Testis (tissue), 3 donors: ENCODE measurements around the gene NRXN3. TPM values are rescaled to one million over a fixed set of nuclear protein-coding genes. Genes with fewer than 3 reads are reported as not detected.

Source experiments
- DNase-seq: peaks from one replicate; pipeline ENCODE4 v3.0.0-alpha.2; 2019
- H3K27ac ChIP-seq, 2 donors: fragments of 200-600 bp; sonication (generic); one replicate each; pipeline ENCODE4 v1.5.1; 2019
- H3K27me3 ChIP-seq: fragments of 200-600 bp; sonication (generic); one replicate; pipeline ENCODE4 v1.5.1; 2019
- H3K36me3 ChIP-seq: fragments of 200-600 bp; sonication (generic); one replicate; pipeline ENCODE4 v1.5.1; 2017; ENCODE audit warnings: low read depth; ENCODE audit errors: missing control alignments
- H3K4me1 ChIP-seq: fragments of 200-600 bp; sonication (generic); one replicate; pipeline ENCODE4 v1.5.1; 2019
- H3K4me3 ChIP-seq, 2 donors: fragments of 200-600 bp; sonication (generic); one replicate each; pipeline ENCODE4 v1.5.1; 2017 to 2019
- H3K9me3 ChIP-seq: fragments of 200-600 bp; sonication (generic); one replicate; pipeline ENCODE4 v1.5.1; 2017
- POLR2A ChIP-seq: fragments of 450-650 bp; IDR thresholded peaks from one replicate; pipeline ENCODE4 v1.6.1; 2017; ENCODE audit warnings: antibody characterized with exemption, mild to moderate bottlenecking, moderate library complexity
- WGBS, 2 donors: methylation state at CpG; one replicate each; pipeline ENCODE4 v1.1.5; 2018; 5-methylcytosine and 5-hydroxymethylcytosine counted together
- intact Hi-C: fragments of 100-400 bp; cut with DNase I; formaldehyde crosslinking; loops from one replicate; pipeline ENCODE4 v1.15.1; 2023; ENCODE audit warnings: low total_unique reads
- polyA plus RNA-seq: library from polyadenylated mRNA; stranded (reverse); fragments of 350-450 nt; fragmentation: Illumina TruSeq; extraction: RNeasy Lipid Tissue Mini Kit (QIAGEN cat#74804); gene quantifications from one replicate; pipeline ENCODE4 v1.2.3, GENCODE V29; 2014; ENCODE audit warnings: low read depth, low replicate concordance; ENCODE audit not compliant: insufficient read depth
- total RNA-seq, 2 donors: library from RNA; depleted of rRNA; stranded (reverse); fragments of >200 nt; gene quantifications; one replicate each; pipeline ENCODE4 v1.2.3, GENCODE V29; 2016
- TF ChIP-seq, protein P1 (sequence below), 3 experiments: fragments of 450-650 bp in 2 of 3; fragments of 200-600 bp in 1 of 3; sonication (generic) in 1 of 3; IDR thresholded peaks; one replicate each; pipeline ENCODE4 v1.5.1; 2016 to 2019; ENCODE audit warnings: antibody characterized with exemption in 3 of 3, mild to moderate bottlenecking in 2 of 3, moderate library complexity in 1 of 3

The NRXN3 gene
- total and polyA plus RNA-seq, 3 donors from 2014 or later, result 3.5 to 8.0 (median 3.9) TPM

DNA sequence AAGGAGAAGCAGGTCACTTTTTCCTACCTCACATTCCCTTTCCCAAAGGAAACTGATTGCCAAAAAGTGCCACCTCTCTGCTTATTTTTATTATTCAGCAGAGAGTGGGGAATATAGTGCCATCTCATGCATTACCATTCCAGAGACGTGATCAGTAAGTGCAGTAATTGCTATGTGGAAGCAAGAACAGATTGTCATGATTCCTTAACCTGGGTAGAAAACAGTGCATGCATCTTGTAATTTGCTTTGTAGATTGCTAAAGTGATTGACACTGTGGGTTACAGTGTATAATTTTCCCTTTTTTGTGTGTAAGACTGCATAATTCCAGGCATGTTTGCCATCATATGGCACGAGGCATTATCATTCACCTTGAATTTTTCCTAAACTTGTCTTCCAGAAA lies 1708.6 kb downstream of the NRXN3 start:
- Histone ChIP-seq H3K27me3 (no peaks in the 10 kb centered on the region), H3K9me3 (no peaks in the 10 kb centered on the region), H3K4me3 (no peak overlapping the region), H3K4me1 (no peaks in the 10 kb centered on the region), H3K36me3 (no peaks in the 10 kb centered on the region), H3K27ac (no peak overlapping the region)
- no peak for DNase-seq
- TF ChIP-seq POLR2A, result no peak
- TF ChIP-seq, protein P1, sequence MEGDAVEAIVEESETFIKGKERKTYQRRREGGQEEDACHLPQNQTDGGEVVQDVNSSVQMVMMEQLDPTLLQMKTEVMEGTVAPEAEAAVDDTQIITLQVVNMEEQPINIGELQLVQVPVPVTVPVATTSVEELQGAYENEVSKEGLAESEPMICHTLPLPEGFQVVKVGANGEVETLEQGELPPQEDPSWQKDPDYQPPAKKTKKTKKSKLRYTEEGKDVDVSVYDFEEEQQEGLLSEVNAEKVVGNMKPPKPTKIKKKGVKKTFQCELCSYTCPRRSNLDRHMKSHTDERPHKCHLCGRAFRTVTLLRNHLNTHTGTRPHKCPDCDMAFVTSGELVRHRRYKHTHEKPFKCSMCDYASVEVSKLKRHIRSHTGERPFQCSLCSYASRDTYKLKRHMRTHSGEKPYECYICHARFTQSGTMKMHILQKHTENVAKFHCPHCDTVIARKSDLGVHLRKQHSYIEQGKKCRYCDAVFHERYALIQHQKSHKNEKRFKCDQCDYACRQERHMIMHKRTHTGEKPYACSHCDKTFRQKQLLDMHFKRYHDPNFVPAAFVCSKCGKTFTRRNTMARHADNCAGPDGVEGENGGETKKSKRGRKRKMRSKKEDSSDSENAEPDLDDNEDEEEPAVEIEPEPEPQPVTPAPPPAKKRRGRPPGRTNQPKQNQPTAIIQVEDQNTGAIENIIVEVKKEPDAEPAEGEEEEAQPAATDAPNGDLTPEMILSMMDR (IDR thresholded peaks at IDR 0.05), result no peak
- intact Hi-C loops, result no loop called here
- 80 to 90% methylated on average over 2 of the region's 2 CpGs for WGBS, 2 donors

DNA sequence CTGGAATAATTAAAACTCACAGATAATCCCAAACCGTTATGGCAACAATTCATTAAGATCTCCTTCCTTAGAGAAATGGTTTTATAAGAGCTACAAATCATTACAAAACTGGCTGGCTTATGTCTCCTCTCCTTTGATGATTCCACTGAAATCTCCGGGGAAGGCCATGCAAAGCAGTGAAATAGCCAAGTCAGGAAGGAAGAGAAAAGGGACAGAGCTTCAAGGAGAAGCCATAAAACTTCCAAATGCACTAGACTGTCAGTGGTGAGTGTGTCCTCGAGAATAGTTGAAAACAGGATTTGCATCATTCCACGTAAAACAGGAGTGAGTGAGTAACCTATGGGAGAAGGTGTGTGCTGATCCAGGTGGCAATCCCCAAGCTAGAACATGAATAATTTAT lies 1711.1 kb downstream of the NRXN3 start:
- intact Hi-C loops, result no loop called here
- 38 to 47% methylated on average over 4 of the region's 4 CpGs for WGBS, 2 donors
- Histone ChIP-seq H3K4me1 (no peaks in the 10 kb centered on the region), H3K27ac (no peak overlapping the region), H3K27me3 (no peaks in the 10 kb centered on the region), H3K9me3 (no peaks in the 10 kb centered on the region), H3K36me3 (no peaks in the 10 kb centered on the region), H3K4me3 (no peak overlapping the region)
- TF ChIP-seq POLR2A, result no peak
- TF ChIP-seq, protein P1 (IDR thresholded peaks at IDR 0.05), result no peak
- DNase-seq, result no peak

DNA sequence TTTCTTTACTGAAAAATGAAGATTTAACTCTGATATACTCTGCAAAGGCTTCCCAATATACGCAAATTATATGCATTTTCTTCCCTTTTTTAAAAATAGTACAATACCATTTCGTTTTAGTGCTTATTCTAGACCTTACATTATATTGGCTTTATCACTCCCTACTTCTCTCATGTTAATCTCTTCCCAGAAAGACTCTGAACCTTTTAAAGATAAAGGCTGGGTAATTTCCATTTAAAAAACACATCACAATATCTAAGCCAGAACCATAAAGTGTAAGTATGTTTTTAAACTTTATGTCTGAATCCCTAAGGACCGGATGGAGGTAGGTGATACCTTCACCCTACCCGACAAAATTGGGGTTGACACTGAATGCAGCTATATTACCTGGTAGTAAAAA lies 1720.4 kb downstream of the NRXN3 start:
- no peaks in the 10 kb centered on the region for H3K9me3 ChIP-seq
- 82 to 83% methylated on average over 4 of the region's 4 CpGs for WGBS, 2 donors

DNA sequence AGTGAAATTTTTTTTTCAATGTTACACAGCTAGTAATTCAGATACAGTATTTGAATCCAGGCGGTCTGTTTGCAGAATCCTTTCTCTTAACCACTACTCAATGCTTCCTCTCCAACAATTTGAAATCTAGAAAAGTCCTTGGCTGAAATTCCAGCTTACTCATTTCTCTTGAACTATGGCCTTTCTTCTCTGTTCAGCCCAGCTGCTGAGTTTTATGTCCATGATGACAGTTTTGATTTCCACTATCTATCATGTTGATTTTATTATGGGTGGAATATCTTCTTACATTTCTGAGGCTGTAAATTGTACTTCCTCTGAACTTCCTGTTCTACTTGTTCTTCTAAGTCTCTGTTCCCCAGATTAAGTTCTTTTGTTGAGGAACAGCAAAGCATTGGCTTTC lies 1725.8 kb downstream of the NRXN3 start:
- 77 to 94% methylated on average over 1 of the region's 1 CpG for WGBS, 2 donors
- H3K27ac ChIP-seq, result no peak overlapping the region
- no peak overlapping the region for H3K4me3 ChIP-seq
- no peaks in the 10 kb centered on the region for H3K9me3 ChIP-seq
- no peaks in the 10 kb centered on the region for H3K27me3 ChIP-seq
- no peaks in the 10 kb centered on the region for H3K36me3 ChIP-seq
- no peak for DNase-seq
- TF ChIP-seq, protein P1 (IDR thresholded peaks at IDR 0.05), result no peak
- TF ChIP-seq POLR2A, result no peak
- no peaks in the 10 kb centered on the region for H3K4me1 ChIP-seq
- intact Hi-C loops, result no loop called here

More for the DNA sequence above, 1720.4 kb downstream of the NRXN3 start:
- Histone ChIP-seq H3K4me3 (no peak overlapping the region), H3K4me1 (no peaks in the 10 kb centered on the region), H3K27ac (no peak overlapping the region), H3K27me3 (no peaks in the 10 kb centered on the region), H3K36me3 (no peaks in the 10 kb centered on the region)
- TF ChIP-seq, protein P1 (IDR thresholded peaks at IDR 0.05), result no peak
- TF ChIP-seq POLR2A, result no peak
- DNase-seq, result no peak
- intact Hi-C loops, result no loop called here

DNA sequence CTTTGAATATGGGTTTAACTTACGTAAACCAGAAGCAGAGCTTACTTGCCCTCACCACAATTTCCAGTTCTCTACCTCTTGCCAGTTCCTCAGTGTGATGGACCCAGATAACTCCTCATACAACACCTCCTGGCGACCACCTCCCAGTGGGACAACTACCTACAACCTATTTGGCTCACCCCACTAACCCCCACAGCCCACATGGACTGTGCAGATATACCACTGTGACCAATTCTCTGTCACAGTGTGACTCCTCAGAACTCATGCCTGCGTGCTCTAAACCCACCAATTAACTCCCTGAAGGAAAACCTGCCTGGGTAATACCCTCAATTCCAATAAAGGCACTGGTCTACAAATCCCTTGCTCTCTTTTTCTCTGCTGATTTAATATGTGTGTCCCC lies 1729.4 kb downstream of the NRXN3 start:
- no peaks in the 10 kb centered on the region for H3K27me3 ChIP-seq

More for the DNA sequence above, 1729.4 kb downstream of the NRXN3 start:
- intact Hi-C loops, result no loop called here
- H3K4me3 ChIP-seq, result no peak overlapping the region
- 92 to 96% methylated on average over 3 of the region's 3 CpGs for WGBS, 2 donors
- TF ChIP-seq POLR2A, result no peak
- TF ChIP-seq, protein P1 (IDR thresholded peaks at IDR 0.05), result no peak
- no peaks in the 10 kb centered on the region for H3K4me1 ChIP-seq
- H3K9me3 ChIP-seq, result no peaks in the 10 kb centered on the region
- no peaks in the 10 kb centered on the region for H3K36me3 ChIP-seq
- H3K27ac ChIP-seq, result no peak overlapping the region
- no peak for DNase-seq
